Thyroid gland (tissue), 4 donors: ENCODE results near the gene SNRPD3.

Experiments used
- POLR2A ChIP-seq, 2 donors: fragments of 450-650 bp; IDR thresholded peaks; one replicate each; pipeline ENCODE4 v1.6.1; 2017; ENCODE audit warnings: antibody characterized with exemption in 2 of 2, mild to moderate bottlenecking in 2 of 2, moderate library complexity in 1 of 2
- TF ChIP-seq, protein P1 (sequence below), 6 experiments: fragments of 200-600 bp in 3 of 6; fragments of 450-650 bp in 3 of 6; sonication (generic) in 3 of 6; IDR thresholded peaks; one replicate each; pipeline ENCODE4 v1.5.1; 2016 to 2019; ENCODE audit warnings: antibody characterized with exemption in 6 of 6, mild to moderate bottlenecking in 2 of 6, inconsistent platforms in 1 of 6, moderate library complexity in 1 of 6

DNA sequence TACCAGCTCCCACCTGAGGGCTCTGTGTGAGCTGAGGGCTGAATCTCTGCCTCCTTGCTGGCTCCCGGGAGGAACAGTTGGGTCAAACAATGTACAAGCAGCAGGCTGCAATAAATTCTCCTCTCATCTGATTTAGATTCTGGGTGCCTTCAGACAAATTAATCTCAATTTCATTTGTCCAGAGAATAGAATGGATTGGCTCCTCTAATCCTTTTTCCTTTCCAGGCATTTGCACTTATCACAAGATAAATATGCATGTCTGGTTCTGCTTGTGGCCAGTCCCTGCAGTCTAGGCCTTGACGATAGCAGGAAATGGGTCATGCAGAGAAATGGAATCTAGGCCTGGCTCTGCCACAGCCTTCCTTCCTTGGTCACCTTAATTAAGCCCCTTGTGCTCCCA lies 31.9 kb upstream of the SNRPD3 start:
- TF ChIP-seq, protein P1, sequence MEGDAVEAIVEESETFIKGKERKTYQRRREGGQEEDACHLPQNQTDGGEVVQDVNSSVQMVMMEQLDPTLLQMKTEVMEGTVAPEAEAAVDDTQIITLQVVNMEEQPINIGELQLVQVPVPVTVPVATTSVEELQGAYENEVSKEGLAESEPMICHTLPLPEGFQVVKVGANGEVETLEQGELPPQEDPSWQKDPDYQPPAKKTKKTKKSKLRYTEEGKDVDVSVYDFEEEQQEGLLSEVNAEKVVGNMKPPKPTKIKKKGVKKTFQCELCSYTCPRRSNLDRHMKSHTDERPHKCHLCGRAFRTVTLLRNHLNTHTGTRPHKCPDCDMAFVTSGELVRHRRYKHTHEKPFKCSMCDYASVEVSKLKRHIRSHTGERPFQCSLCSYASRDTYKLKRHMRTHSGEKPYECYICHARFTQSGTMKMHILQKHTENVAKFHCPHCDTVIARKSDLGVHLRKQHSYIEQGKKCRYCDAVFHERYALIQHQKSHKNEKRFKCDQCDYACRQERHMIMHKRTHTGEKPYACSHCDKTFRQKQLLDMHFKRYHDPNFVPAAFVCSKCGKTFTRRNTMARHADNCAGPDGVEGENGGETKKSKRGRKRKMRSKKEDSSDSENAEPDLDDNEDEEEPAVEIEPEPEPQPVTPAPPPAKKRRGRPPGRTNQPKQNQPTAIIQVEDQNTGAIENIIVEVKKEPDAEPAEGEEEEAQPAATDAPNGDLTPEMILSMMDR (IDR thresholded peaks at IDR 0.05): no peak
- TF ChIP-seq POLR2A (IDR thresholded peaks at IDR 0.05): no peak
